Measurements from ENCODE around the gene CEACAM7.
"Not testable (repeated sequence)": the region's sequence is repeated elsewhere in the genome, so short reads cannot be mapped to it uniquely, and the experiment has no call there.

Gene CEACAM7

GRCh38 chr19:41699968-41700323, 11.9 kb upstream of the CEACAM7 start:
- DNase-seq = no peak

- no peak for DNase-seq
Measured at GRCh38 chr19:41699231-41699967, 11.3 kb upstream of the CEACAM7 start.

GRCh38 chr19:41698746-41699230, 10.7 kb upstream of the CEACAM7 start:
- no peak for DNase-seq

- no peak for DNase-seq
Measured at GRCh38 chr19:41697198-41697855, 9.3 kb upstream of the CEACAM7 start.

GRCh38 chr19:41696402-41697197, 8.5 kb upstream of the CEACAM7 start:
- DNase-seq = no peak

- DNase-seq = no peak
Measured at GRCh38 chr19:41695745-41696144, 7.7 kb upstream of the CEACAM7 start.

GRCh38 chr19:41694831-41695635, 7.0 kb upstream of the CEACAM7 start:
- DNase-seq = no peak

GRCh38 chr19:41694196-41694595, 6.1 kb upstream of the CEACAM7 start:
- no peak for DNase-seq

- DNase-seq = no peak
Measured at GRCh38 chr19:41691268-41691970, 3.3 kb upstream of the CEACAM7 start.

GRCh38 chr19:41690801-41691065, 2.7 kb upstream of the CEACAM7 start:
- no peak for DNase-seq

- no peak for DNase-seq
Measured at GRCh38 chr19:41689993-41690800, 2.1 kb upstream of the CEACAM7 start.

- no peak for DNase-seq
Measured at GRCh38 chr19:41688687-41689086, 617 bp upstream of the CEACAM7 start.

GRCh38 chr19:41687419-41687818, 651 bp downstream of the CEACAM7 start:
- no peak for DNase-seq

GRCh38 chr19:41682437-41682836, 5.6 kb downstream of the CEACAM7 start:
- no peak for DNase-seq

GRCh38 chr19:41671486-41671885, 16.6 kb downstream of the CEACAM7 start:
- DNase-seq = no peak

GRCh38 chr19:41670755-41671154, 17.3 kb downstream of the CEACAM7 start:
- no peak for DNase-seq

- DNase-seq = no peak
Measured at GRCh38 chr19:41668315-41668714, 19.8 kb downstream of the CEACAM7 start.

- DNase-seq = no peak
Measured at GRCh38 chr19:41666075-41666474, 22.0 kb downstream of the CEACAM7 start.

- DNase-seq = no peak
Measured at GRCh38 chr19:41657157-41657556, 30.9 kb downstream of the CEACAM7 start.

- not testable (repeated sequence) for DNase-seq
Measured at GRCh38 chr19:41656756-41657155, 31.3 kb downstream of the CEACAM7 start.

GRCh38 chr19:41652250-41652649, 35.8 kb downstream of the CEACAM7 start:
- no peak for DNase-seq

- no peak for DNase-seq
Measured at GRCh38 chr19:41649827-41650226, 38.2 kb downstream of the CEACAM7 start.
